ENCODE results near the gene AGPAT4.
"Not testable (repeated sequence)": the region's sequence is repeated elsewhere in the genome, so short reads cannot be mapped to it uniquely, and the experiment has no call there.

Gene AGPAT4

DNA sequence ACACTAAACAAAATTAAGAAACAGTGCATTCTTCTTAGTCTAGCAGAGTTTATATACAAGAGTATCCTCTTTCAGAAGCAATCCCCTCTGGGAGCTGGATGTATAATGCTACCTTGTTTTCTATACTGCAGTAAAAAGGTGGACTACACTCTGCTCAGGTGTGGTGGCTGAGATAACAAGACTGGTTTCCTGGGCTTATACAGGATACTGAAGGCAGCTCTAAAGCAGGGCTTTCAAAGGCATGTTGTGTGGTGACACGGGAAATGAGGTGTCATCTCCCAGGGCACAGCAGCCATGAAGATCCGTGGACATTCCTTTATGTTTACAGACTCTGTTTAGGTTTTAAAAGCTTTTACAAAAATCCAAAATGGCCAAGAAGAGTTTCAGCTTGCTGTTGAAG, 145.6 kb downstream of the AGPAT4 start:
- Histone ChIP-seq H3K27ac (ENCODE audit: low read depth, low read length) (no peak overlapping the region), H3K36me3 (ENCODE audit: control insufficient read depth, insufficient read depth, low read length) (peaks cover 44% of the 10 kb centered on the region), H3K9me3 (ENCODE audit: control insufficient read depth, insufficient read depth, low read depth, low read length) (peaks cover 33% of the 10 kb centered on the region; the same call in 1 of the 2 replicates), H3K4me3 (ENCODE audit: low read depth, low read length) (no peak overlapping the region), H3K4me1 (ENCODE audit: control insufficient read depth, insufficient read depth, low read length) (0 out of 2 replicates have a peak, but pooled peaks cover 2% of the 10 kb centered on the region), H3K9ac (ENCODE audit: low read length) (no peak overlapping the region), H3K27me3 (ENCODE audit: control insufficient read depth, insufficient read depth, low read length) (no peaks in the 10 kb centered on the region)

DNA sequence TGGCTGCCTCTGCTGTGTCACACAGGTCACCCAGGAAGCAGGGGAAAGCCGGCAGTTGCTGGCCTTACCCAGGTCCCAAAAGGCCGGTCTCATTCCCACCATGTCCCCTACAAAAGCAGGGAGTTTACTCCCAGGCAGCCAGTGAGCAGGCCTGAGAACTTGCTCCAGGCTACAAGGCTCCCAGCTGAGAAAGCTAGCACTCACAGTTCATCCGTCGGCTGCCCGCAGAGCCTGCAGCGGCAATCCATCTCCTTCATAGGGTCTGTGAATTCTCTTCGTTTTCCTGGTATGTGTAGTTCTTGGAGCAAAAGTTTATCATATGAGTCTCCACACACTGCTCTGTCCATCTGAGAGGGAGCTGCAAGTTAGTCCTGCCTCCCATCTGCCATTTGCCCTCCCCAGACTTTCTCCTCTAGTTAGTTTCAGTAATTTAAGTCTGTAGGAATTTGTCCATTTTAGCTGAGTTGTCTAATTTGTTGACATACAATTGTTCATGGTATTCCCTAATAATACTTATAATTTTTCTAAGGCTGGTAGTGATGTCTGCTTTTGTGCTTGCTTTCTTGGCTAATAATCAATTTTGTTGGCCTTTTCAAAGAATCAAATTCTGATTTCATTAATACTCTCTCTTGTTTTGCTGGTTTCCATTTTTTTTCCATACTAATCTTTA, 146.7 kb downstream of the AGPAT4 start:
- Histone ChIP-seq H3K27ac (ENCODE audit: low read depth, low read length) (no peak overlapping the region), H3K9me3 (ENCODE audit: control insufficient read depth, insufficient read depth, low read depth, low read length) (peaks cover 36% of the 10 kb centered on the region; the same call in 1 of the 2 replicates), H3K4me3 (ENCODE audit: low read depth, low read length) (no peak overlapping the region), H3K4me1 (ENCODE audit: control insufficient read depth, insufficient read depth, low read length) (0 out of 2 replicates have a peak, but pooled peaks cover 2% of the 10 kb centered on the region), H3K9ac (ENCODE audit: low read length) (no peak overlapping the region), H3K36me3 (ENCODE audit: control insufficient read depth, insufficient read depth, low read length) (peaks cover 39% of the 10 kb centered on the region), H3K27me3 (ENCODE audit: control insufficient read depth, insufficient read depth, low read length) (no peaks in the 10 kb centered on the region)

DNA sequence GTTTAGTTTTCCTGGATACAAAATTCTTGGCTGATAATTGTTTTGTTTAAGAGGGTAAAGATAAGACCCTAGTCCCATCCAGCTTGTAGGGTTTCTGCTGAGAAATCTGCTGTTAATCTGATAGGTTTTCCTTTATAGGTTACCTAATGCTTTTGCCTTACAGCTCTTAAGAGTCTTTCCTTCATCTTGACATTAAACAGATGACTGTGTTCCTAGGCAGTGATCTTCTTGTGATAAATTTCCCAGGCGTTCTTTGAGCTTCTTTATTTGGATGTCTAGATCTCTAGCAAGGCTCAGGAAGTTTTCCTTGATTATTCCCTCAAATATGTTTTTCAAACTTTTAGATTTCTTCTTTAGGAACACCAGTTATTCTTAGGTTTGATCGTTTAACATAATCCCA, 148.3 kb downstream of the AGPAT4 start:
- peaks cover 39% of the 10 kb centered on the region for H3K36me3 ChIP-seq (ENCODE audit: control insufficient read depth, insufficient read depth, low read length)
- H3K27ac ChIP-seq (ENCODE audit: low read depth, low read length): no peak overlapping the region
- 0 out of 2 replicates have a peak, but pooled peaks cover 2% of the 10 kb centered on the region for H3K4me1 ChIP-seq (ENCODE audit: control insufficient read depth, insufficient read depth, low read length)
- peaks cover 36% of the 10 kb centered on the region; the same call in 1 of the 2 replicates for H3K9me3 ChIP-seq (ENCODE audit: control insufficient read depth, insufficient read depth, low read depth, low read length)
- no peak overlapping the region for H3K4me3 ChIP-seq (ENCODE audit: low read depth, low read length)
- H3K9ac ChIP-seq (ENCODE audit: low read length): no peak overlapping the region
- H3K27me3 ChIP-seq (ENCODE audit: control insufficient read depth, insufficient read depth, low read length): no peaks in the 10 kb centered on the region

DNA sequence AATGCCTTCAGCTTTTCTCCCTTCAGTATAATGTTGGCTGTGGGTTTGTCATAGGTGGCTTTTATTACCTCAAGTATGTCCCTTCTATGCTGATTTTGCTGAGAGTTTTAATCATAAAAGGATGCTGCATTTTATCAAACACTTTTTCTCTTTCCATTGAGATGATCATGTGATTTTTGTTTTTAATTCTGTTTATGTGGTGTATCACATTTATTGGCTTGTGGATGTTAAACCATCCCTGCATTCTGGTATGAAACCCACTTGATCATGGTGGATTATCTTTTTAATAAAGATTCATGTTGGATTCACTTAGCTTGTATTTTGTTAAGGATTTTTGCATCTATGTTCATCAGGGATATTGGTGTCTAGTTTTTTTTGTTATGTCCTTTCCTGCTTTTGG, 150.5 kb downstream of the AGPAT4 start:
- H3K4me1 ChIP-seq (ENCODE audit: control insufficient read depth, insufficient read depth, low read length); H3K9ac ChIP-seq (ENCODE audit: low read length); H3K27me3 ChIP-seq (ENCODE audit: control insufficient read depth, insufficient read depth, low read length); H3K27ac ChIP-seq (ENCODE audit: low read depth, low read length); H3K4me3 ChIP-seq (ENCODE audit: low read depth, low read length): not testable (repeated sequence)
- H3K9me3 ChIP-seq (ENCODE audit: control insufficient read depth, insufficient read depth, low read depth, low read length): peaks cover 26% of the 10 kb centered on the region; the same call in 1 of the 2 replicates
- H3K36me3 ChIP-seq (ENCODE audit: control insufficient read depth, insufficient read depth, low read length): peaks cover 41% of the 10 kb centered on the region

DNA sequence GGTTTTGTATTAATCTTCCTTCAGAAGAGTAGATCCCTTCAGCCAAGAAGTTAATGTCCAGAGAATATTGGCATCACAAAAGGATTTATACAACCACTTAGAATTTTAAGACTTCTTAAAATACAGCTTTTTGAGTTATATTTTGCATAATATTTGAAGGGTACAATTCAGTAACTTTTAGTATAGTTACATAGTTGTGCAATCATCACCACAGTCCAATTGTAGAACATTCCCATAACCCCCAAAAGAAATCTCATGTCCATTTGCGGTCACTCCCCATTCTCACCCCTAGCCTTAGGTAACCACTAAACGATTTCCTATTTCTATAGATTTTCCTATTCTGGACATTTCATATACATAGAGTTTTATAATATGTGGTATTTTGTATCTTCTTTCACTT, 155.9 kb downstream of the AGPAT4 start:
- Histone ChIP-seq H3K27ac (ENCODE audit: low read depth, low read length) (no peak overlapping the region), H3K4me1 (ENCODE audit: control insufficient read depth, insufficient read depth, low read length) (no peaks in the 10 kb centered on the region), H3K36me3 (ENCODE audit: control insufficient read depth, insufficient read depth, low read length) (peaks cover 78% of the 10 kb centered on the region), H3K9me3 (ENCODE audit: control insufficient read depth, insufficient read depth, low read depth, low read length) (no peaks in the 10 kb centered on the region; the same call in 1 of the 2 replicates), H3K4me3 (ENCODE audit: low read depth, low read length) (no peak overlapping the region), H3K9ac (ENCODE audit: low read length) (no peak overlapping the region), H3K27me3 (ENCODE audit: control insufficient read depth, insufficient read depth, low read length) (no peaks in the 10 kb centered on the region)

DNA sequence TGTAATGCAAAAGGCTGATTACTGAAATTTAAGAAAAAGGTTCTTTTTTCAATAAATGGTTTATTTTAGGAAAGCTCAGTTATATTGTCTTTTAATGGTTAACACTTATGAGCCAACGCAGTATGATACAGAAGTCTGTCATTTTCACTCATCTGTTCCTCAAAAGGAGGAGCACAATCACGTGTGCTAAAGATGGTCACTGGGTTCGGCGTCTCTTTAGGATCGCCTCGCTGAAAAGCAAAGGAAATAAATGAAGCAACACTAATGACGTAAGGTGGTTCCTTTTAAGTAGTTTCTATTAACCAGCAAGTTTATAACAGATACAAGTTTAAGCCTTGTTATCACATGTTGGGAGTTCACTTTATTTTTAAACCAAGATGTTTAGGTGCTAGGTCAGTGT, 156.6 kb downstream of the AGPAT4 start:
- Histone ChIP-seq H3K9ac (ENCODE audit: low read length) (no peak overlapping the region), H3K36me3 (ENCODE audit: control insufficient read depth, insufficient read depth, low read length) (peaks cover 84% of the 10 kb centered on the region), H3K9me3 (ENCODE audit: control insufficient read depth, insufficient read depth, low read depth, low read length) (no peaks in the 10 kb centered on the region; the same call in 1 of the 2 replicates), H3K27ac (ENCODE audit: low read depth, low read length) (no peak overlapping the region), H3K27me3 (ENCODE audit: control insufficient read depth, insufficient read depth, low read length) (no peaks in the 10 kb centered on the region), H3K4me1 (ENCODE audit: control insufficient read depth, insufficient read depth, low read length) (no peaks in the 10 kb centered on the region), H3K4me3 (ENCODE audit: low read depth, low read length) (no peak overlapping the region)

DNA sequence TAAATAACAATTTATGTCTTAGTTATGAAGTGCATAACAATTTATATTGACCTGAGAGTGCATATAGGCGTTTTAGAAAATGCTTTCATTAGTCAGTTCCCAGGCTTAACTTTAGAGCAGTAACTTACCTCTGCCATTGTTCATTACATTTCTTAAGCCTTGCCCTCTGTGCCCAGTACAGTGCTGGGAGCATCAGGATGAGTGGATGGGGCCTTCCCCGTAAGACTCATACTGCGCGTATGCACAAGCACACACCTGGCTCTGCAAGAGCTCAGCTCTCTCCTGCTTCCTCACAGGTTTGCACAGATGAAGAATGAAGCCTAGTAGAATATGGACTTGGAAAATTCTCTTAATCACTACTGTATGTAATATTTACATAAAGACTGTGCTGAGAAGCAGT, 157.3 kb downstream of the AGPAT4 start:
- Histone ChIP-seq H3K27ac (ENCODE audit: low read depth, low read length) (no peak overlapping the region), H3K4me1 (ENCODE audit: control insufficient read depth, insufficient read depth, low read length) (no peaks in the 10 kb centered on the region), H3K36me3 (ENCODE audit: control insufficient read depth, insufficient read depth, low read length) (peaks cover 92% of the 10 kb centered on the region), H3K4me3 (ENCODE audit: low read depth, low read length) (no peak overlapping the region), H3K9me3 (ENCODE audit: control insufficient read depth, insufficient read depth, low read depth, low read length) (no peaks in the 10 kb centered on the region; the same call in 1 of the 2 replicates), H3K9ac (ENCODE audit: low read length) (no peak overlapping the region), H3K27me3 (ENCODE audit: control insufficient read depth, insufficient read depth, low read length) (no peaks in the 10 kb centered on the region)

DNA sequence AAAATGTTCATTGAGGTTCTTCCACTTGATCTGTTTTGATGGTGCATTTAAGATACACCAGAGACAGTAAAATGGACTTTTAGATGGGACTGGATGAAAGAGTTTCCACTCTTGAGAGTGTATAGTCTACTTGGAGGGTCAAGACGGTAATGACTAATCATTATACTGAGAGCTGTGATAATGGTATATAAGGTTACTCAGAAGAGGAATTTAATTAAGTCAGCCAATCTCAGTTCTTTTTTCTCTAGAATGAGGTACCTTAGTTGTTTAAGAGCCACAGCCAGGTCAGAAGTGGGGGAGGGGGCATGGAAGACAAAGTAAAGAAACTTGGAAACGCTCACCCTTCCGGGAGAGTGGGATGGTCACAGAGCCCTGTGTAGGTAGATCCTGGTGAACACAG, 158.4 kb downstream of the AGPAT4 start:
- no peak overlapping the region for H3K4me3 ChIP-seq (ENCODE audit: low read depth, low read length)
- no peaks in the 10 kb centered on the region for H3K27me3 ChIP-seq (ENCODE audit: control insufficient read depth, insufficient read depth, low read length)
- H3K36me3 ChIP-seq (ENCODE audit: control insufficient read depth, insufficient read depth, low read length): peaks cover 95% of the 10 kb centered on the region
- no peak overlapping the region for H3K9ac ChIP-seq (ENCODE audit: low read length)
- no peaks in the 10 kb centered on the region for H3K9me3 ChIP-seq (ENCODE audit: control insufficient read depth, insufficient read depth, low read depth, low read length)
- no peak overlapping the region for H3K27ac ChIP-seq (ENCODE audit: low read depth, low read length)
- H3K4me1 ChIP-seq (ENCODE audit: control insufficient read depth, insufficient read depth, low read length): no peaks in the 10 kb centered on the region

DNA sequence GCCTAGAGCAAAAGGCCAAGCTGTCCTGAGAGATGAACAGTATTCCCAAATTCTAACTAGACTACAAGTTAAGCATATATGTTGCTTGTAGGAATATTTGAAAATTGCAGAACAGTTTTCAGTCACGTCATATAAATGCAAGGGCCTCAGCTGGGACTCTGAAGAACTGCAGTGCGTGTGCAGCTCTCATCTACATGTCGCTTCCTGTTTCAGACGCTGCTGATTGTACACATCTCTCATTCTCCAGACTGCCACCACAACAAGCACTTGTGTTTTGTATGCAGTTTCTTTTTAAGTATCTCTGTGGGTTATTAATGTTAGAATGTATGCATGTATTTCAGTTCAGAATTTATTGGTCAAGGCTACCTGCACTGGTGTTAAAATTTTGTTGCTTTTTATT, 162.6 kb downstream of the AGPAT4 start:
- H3K36me3 ChIP-seq (ENCODE audit: control insufficient read depth, insufficient read depth, low read length): peaks cover 99% of the 10 kb centered on the region
- H3K9me3 ChIP-seq (ENCODE audit: control insufficient read depth, insufficient read depth, low read depth, low read length): no peaks in the 10 kb centered on the region

DNA sequence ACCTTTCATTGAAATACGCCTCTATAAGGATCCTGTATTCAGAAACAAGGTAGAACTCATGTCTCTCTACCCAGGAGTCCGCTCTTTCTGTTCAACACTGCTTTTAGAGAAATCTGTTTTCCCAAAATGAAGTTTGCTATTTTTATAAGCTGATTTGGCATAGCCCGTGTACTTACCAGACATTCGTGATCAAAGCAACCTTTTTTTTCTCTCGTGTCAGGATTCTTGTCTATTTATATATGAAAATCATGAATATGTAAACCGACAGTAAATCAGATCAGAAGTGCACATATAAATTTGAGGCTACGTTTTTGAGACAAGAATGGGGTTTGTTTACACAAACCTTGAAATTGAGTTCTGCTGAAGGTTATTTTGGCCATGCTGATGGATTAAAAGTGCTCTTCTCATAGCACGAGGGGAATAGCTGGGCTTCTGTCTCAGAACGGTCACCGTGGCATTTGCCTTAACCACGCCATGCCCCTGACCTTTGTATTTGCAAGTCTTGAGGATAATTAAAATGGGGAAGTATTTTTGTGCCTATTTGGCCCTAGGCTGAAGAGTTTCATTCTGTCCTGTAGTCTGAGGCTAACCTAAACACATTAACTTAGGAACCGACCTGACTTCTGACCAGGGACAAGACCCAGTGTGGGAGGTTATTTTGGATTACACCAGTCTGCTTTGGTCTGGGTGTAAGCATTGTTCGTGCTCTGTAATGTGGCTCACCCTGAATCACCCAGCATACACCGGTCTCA, 163.7 kb downstream of the AGPAT4 start:
- Histone ChIP-seq H3K4me1 (ENCODE audit: control insufficient read depth, insufficient read depth, low read length) (no peaks in the 10 kb centered on the region), H3K36me3 (ENCODE audit: control insufficient read depth, insufficient read depth, low read length) (peaks cover 98% of the 10 kb centered on the region), H3K4me3 (ENCODE audit: low read depth, low read length) (no peak overlapping the region)

More for the DNA sequence above, 162.6 kb downstream of the AGPAT4 start:
- no peaks in the 10 kb centered on the region for H3K27me3 ChIP-seq (ENCODE audit: control insufficient read depth, insufficient read depth, low read length)
- no peaks in the 10 kb centered on the region for H3K4me1 ChIP-seq (ENCODE audit: control insufficient read depth, insufficient read depth, low read length)
- no peak overlapping the region for H3K4me3 ChIP-seq (ENCODE audit: low read depth, low read length)
- H3K27ac ChIP-seq (ENCODE audit: low read depth, low read length): no peak overlapping the region
- H3K9ac ChIP-seq (ENCODE audit: low read length): no peak overlapping the region

DNA sequence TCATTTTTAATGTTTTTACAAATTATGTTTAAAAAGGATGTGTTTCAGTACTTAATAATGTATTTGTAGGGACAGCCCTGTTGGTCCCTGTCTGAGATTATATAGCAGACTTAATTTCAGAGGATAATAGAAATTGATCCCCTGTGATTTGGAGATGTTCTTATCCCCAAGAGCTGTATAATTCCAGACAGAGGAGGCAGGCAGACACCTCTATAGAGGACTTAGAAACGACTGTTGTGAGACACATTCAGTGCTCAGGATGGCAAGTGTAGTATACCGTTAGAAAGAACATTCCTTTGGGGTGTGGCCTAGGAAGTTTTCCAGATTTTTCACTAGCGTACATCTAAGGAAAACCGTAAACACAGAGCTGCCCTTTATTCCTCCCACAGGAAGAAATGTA, 164.5 kb downstream of the AGPAT4 start:
- H3K9me3 ChIP-seq (ENCODE audit: control insufficient read depth, insufficient read depth, low read depth, low read length): no peaks in the 10 kb centered on the region
- no peak overlapping the region for H3K4me3 ChIP-seq (ENCODE audit: low read depth, low read length)
- no peak overlapping the region for H3K9ac ChIP-seq (ENCODE audit: low read length)
- no peaks in the 10 kb centered on the region for H3K4me1 ChIP-seq (ENCODE audit: control insufficient read depth, insufficient read depth, low read length)
- H3K27me3 ChIP-seq (ENCODE audit: control insufficient read depth, insufficient read depth, low read length): no peaks in the 10 kb centered on the region
- H3K27ac ChIP-seq (ENCODE audit: low read depth, low read length): no peak overlapping the region
- H3K36me3 ChIP-seq (ENCODE audit: control insufficient read depth, insufficient read depth, low read length): peaks cover 96% of the 10 kb centered on the region

More for the DNA sequence above, 163.7 kb downstream of the AGPAT4 start:
- no peak overlapping the region for H3K27ac ChIP-seq (ENCODE audit: low read depth, low read length)
- H3K9ac ChIP-seq (ENCODE audit: low read length): no peak overlapping the region
- H3K27me3 ChIP-seq (ENCODE audit: control insufficient read depth, insufficient read depth, low read length): no peaks in the 10 kb centered on the region
- no peaks in the 10 kb centered on the region for H3K9me3 ChIP-seq (ENCODE audit: control insufficient read depth, insufficient read depth, low read depth, low read length)

Measured in HUES6 (cell line).